HG03520 (cell line): ENCODE results near the gene KRT6C.
"Not testable (repeated sequence)": the region's sequence is repeated elsewhere in the genome, so short reads cannot be mapped to it uniquely, and the experiment has no call there.

Experiments used
- ATAC-seq: cut with Tn5 transposase; IDR thresholded peaks from one replicate; pipeline ENCODE4 v1.9.1; 2021; ENCODE audit warnings: mild to moderate bottlenecking, moderate library complexity; ENCODE audit not compliant: unreplicated experiment

The KRT6C gene

DNA sequence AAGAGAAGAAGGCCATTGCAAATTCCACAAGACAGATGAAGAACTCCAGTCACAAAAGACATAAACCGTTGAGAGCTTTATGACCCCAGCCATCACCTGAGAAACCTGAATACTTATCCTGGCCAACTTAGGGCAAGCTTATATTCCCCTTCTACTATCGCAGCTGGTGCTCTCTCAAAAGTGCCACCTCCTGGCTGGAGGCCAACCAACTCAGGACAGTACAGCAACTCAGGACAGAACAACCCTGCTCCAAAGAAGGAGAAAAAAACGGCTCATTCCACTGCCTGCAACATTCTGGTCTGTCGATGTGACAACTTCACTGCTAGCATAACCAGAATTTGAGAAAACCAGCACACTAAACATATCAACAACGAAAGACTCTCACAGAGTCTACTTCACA lies 11.9 kb downstream of the KRT6C start:
- ATAC-seq: no peak

DNA sequence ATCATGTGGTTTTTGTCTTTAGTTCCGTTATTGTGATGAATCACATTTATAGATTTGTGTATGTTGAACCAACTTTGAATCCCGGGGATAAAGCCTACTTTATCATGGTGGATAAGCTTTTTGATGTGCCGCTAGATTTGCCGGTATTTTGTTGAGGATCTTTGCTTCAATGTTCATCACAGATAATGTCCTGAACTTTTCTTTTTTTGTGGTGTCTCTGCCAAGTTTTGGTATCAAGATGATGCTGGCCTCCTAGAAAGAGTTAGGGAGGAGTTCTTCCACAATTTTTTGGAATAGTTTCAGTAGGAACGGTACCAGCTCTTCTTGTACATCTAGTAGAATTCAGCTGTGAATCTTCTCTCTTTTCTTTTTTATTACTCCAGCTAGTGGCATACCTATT lies 14.7 kb downstream of the KRT6C start:
- no peak for ATAC-seq

DNA sequence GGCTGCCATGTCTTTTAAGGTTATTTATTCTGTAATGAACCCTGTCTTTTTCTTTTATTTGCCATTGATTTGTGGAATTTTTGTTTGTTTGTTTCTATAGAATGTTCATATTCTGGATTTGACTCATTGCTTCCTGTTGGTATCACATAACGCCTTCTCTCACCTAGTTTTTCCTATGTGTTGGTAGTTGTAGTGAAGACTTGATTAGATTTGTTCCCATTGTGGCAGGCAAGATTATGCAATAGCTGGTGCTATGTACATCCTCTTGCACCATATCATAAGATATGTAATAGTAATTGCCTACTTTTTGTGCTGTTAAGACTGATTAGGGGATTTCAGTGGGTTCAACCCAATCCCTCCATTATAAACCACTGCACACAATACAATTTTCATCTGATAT lies 17.8 kb downstream of the KRT6C start:
- ATAC-seq: no peak

DNA sequence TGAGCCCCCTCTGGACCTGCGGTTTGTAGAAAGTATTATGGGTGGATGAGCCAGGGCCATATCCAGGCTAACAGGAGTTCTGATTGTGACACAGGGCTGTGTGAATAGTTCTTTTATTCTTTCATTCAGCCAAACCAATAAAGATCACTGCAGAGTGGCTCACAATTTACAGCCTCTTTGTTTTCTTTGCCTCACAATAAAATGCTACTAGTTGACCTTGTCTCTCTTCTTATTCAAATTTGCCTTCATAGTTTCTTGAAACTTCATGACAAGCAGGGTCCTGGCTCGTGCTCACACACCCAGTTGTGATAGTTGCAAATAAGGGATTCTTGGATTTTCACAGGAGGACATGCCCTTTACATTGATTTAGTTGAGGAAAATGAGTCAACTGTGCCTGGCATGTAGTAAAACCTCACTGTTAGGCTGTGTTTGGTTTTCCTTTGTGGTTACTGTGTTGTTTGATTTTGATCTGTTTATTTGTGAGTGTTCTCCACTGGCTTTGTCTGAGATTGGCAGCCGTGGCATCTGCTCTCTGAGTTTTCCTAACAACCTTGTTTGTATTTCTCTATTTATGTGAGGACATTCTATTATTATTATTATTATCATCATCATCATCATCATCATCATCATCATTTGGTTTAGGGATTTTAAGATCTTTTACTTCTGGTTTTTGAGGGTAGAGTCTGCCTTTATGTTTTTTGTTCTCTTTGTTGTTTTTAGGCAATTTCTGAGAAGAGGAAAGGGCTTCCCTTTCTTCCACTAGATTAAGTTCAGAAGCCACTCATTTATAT lies 19.0 kb downstream of the KRT6C start:
- ATAC-seq: no peak

DNA sequence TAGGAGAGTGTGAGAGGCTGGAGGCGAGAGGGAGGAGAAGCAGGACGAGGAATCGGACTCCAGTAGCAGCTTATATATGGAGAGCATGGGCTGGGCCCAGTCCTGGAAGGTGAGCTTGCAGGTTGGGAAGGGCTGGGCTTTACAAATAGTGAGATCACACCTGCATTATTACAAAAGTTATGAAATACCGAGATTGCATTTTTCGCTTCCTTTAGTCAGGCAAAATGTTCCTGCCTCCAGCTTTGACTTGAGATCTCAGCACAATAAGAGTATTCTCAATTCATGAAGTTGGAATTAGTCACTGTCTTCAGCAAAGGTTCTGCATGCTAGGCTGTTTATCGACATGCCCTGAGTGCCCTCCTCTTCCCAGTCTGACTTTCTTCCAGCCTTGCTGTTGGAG lies 21.5 kb downstream of the KRT6C start, which contains the start of gene KRT6B:
Gene KRT6B (minus strand): TSS at position 46 of the 400 bp plus-strand sequence. CDS start 68 bp downstream, outside the sequence.
- no peak for ATAC-seq

DNA sequence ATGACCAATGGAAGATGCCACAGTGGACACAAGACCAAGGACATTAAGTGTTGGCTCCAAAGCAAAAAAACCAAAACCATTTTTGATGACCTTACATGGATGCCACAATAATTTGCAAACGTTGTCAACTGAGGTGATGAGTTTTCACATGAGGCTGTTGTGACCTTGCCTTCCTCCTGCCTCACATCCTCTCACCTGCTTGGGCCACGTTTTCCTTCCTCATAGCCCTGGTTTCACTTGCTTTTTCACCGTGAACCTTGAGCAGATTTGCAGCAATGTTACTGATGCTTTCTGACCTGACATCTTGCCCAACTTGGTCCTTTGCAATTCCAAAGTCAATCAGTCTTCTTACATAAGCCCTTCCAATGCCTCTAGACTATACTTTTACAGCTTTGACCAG lies 25.4 kb downstream of the KRT6C start:
- no peak for ATAC-seq

DNA sequence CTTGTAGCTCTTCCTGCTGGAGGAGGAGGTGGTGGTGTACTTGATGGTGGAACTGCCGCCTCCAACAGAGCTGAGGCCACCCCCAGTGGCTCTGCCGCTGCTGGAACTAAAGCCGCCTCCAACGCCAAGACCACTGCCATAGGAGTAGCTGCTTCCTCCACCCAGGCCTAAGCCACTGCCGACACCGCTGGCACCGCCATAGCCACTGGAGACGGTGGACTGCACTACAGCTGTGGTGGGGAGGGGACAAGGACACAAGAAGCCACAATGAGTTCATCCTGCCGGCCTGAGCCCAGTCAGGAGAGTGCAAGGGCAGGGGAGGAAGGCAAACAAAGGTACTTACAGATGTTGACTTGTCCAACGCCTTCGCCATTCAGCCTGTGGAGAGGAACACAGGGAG lies 26.4 kb downstream of the KRT6C start:
- not testable (repeated sequence) for ATAC-seq

DNA sequence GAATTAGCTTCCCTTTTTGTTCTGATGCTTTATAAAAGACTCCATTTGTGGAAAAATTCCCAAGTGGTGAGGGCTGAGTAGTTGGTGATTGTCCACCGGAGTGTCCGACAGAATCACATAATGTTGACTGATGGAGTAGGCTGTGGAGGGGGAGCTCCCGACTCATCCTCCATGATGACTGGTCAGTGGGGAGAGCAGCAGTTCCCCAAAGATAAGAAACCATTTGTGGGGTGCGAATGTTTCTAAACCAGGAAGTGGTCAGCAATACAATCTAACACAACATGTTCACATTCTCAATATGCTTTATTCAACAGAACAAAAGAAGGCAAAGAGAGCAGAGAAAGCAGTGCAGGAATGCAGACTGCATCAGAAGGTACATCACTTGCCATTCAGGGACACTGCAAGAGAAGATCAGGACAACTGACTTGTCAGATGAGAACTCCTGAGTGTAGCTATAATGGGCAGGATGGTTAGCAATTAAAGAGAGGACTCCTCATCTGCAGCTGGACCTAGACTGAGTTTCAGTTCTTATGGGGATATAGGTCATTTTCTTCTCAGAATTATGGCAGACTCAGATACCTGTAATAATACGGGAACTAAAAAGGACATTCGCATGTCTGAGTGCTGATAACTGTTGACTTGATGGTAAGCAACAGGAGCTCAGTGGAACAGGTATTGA lies 27.1 kb downstream of the KRT6C start:
- no peak for ATAC-seq

DNA sequence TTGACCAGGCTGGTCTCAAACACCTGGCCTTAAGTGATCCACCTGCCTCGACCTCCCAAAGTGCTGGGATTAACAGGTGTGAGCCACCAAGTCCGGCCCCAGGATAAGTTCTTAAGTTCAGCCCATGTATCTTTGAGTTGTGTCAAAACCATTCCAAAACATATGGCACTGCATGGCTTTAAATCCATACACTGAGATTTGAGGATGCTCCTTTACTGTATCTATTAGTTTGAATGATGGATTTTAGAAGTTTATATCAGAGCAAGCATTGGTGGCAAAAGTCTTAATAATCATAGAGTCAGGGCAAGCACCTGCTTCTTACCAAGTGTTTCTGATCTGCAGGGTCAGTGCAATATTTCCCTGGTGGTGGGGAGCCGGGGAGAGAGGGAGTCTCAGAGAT lies 27.7 kb downstream of the KRT6C start:
- no peak for ATAC-seq

DNA sequence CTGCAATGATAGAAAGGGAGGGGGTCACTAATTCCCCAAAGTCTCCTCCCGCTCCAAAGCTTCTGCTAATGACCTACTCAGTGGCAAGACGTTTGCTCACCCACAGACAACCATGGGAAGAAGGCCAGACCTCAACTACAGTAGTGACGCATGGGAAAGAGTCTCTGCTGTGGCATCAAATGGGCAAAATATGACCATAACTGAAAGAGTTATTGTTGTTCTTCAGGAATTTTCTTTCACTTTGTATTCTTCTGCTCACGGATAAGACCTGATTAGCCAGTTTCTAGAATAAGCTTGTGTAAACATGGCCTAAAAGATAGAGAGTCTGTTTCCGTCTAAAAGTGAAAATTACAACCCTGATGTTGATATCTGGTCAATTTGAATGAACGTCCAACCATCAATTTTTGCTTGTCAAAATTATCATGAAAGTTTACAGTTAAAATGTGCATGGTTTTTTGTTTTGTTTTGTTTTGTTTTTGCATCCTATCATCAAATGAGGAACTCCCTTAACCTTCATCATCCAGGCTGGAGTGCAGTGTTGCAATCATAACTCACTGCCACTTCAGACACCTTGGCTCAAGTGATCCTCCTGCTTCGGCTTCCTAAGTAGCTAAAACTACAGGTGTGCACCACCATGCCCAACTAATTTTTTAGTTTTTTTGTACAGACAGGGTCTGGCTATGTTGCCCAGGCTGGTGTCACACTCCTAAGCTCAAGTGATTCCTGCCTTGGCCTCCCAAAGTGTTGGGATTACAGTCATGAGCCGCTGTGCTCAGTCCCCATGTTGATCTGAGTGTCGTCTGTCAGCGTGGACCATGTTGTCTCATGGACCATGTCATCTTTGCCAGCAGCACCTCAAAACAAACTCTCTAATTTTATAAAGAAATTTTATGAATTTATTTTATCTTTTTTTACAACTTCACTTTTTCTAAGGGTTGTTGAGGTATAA lies 28.7 kb downstream of the KRT6C start:
- no peak for ATAC-seq

DNA sequence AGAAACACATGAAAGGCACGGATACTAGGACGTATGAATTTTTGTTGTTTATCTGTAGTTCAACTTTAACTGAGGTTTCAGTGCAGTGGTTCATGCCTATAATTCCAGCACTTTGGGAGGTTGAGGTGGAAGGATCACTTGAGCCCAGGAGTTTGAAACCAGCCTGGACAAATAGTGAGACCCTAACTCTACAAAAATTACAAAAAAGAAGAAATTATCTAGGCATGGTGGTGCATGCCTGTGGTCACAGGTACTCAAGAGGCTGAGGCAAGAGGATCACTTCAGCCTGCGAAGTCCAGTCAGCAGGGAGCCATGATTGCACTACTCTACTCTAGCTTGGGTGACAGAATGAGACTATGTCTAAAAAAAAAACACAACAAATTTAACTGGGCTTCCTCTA lies 29.6 kb downstream of the KRT6C start:
- no peak for ATAC-seq

DNA sequence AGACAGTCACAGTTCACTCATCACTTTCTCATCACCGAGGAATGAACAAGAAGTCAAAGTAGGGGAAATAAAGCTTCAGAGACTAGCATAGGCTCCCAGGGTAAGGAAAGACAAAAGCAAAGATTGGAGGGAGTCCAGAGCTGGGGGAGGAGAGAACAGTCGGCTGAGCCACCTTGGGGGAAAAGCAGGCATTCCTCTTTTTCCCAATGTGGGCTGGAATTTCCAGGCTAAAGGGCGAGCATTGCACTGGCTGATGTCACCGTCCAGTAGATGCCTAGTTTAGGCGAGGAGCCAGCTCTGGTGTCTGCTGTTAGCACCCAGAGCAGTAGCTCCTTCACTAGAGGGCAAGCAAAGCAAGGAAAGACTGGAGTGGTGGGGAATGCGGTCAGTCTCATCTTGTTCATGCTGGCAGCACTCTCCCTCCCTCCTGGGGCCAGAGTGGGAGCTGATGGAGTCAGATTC lies 31.0 kb downstream of the KRT6C start:
- ATAC-seq: no peak

DNA sequence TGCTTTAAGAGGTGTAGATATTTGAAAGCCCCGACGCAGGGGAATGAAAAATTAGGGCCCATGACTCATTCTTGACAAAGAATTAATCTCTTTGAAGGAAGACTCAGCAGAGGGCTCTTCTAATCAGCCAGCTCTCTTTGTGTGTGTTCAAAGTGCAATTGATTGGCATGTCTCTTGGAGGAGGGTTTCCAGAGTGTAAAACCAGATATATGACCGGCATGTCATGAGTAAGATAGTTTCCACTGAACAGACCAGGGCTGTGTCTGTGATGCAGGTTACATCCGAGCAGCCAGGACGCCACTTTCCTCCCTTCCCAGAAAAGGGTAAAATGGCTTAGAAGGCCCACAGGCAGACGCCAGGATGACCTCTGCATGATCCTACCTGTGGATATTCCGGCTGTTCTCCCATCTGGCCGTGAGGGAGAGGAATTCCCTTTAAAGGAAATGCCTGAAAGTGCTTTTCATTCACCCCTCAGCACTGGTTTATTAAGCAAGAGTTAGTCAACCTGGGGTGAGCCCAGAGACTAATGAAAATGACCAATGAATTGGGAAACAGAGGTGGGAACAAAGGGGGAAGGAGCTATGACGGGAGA lies 32.2 kb downstream of the KRT6C start:
- ATAC-seq: no peak

DNA sequence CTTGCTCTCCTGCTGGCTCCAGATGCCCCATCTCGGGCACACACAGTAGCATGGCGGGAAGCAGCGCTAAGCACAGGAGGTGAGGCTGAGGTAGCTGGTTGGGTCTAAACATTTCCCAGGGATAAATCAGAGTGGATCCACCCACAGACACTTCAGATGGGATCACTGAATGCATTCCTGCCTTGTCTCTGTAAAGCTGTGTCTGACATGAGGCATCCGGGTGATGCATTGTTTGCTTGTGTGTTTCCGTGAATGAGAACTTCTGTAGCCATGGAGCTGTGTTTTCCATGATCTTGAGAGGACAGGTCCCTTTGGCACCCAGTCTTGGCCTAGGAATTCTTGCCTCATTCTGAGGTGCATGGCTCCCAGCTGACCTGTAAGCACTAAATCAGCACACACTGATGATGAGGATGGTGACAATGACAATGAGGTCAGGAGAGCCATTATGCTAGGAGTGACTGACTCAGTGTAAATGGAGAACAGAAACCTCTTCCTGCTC lies 32.7 kb downstream of the KRT6C start:
- ATAC-seq: no peak

DNA sequence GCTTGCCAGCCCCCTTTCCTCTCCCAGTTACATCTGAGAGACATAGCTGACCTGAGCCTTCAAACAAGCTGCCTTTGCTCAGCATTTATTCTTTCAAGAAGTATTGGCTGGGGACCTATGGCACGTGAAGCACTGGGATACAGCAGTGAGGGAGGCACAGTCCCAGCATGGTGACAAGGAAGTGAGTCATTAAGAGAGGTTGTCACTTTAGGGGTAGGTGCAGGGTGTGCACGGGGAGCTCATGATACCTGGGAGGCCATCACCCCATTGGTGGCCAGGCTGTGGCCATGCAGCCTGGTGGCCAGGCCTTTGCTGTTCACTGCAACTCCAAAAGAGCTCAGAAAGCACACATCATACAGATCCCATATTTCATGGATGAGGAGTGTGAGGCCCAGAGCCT lies 33.8 kb downstream of the KRT6C start:
- ATAC-seq: no peak

DNA sequence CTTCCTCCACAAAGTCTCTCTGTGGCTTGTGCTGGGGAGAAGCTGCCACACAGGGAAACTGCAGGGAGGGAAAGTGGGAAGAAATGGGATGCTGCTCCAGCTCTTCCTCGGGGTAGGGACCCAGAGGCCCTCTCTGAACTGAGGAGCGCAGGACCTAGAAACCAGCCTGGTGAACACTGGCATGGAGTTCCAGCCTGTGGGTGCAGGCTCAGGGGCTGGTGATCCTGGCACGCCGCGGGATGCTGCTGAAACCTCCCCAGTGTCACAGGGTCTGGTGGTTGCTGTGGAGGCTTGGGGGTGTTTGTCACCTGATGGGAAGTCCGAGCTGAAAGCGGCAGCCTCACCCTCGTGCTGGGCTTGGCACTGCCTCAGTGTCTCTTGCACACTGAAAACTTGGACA lies 34.2 kb downstream of the KRT6C start:
- no peak for ATAC-seq

DNA sequence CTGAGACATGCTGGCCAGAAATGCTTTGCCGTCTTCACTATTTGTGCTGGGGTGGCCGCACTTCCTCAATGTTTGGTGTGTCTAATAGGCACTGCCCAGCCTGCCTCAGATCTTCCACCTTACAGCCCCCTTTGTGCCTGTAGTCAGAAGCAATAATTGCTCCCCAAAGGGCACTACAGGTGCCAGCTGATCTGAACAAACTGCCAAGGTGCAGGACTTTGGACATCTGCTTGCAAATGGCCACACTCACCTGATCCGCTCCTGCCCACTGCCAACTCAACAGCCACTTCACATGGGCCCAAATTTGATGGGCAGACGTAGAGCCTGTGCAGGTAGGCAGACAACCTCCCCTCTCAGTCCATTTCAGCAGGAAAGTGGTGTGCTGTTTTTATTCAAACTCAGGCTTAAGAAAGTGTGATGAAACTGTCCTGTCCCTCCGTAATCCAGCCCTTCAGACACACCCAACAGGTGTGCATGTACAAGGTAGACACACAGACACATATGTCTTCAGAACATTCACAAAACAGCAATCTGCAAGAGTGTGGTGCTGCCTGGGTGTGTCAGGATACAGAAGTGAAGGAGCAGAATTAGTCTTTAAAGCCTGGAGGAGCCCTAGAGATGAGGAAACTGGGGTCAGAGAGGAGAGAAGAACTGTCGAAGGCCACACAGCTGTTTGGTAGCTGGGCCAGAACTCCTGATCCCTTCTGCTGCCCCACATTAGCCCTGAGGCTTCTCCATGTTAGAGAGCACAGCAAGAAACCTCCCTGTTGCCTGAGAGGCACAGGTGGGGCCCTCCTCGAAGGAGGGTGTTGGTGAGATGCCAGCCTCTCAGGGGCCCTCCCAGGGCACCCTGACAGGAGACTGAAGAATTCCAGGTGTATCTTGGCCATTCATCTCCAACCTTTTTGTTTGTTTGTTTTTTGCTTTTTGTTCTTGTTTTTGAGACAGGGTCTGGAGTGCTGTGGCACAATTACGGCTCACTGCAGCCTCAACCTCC lies 35.0 kb downstream of the KRT6C start:
- ATAC-seq: no peak

DNA sequence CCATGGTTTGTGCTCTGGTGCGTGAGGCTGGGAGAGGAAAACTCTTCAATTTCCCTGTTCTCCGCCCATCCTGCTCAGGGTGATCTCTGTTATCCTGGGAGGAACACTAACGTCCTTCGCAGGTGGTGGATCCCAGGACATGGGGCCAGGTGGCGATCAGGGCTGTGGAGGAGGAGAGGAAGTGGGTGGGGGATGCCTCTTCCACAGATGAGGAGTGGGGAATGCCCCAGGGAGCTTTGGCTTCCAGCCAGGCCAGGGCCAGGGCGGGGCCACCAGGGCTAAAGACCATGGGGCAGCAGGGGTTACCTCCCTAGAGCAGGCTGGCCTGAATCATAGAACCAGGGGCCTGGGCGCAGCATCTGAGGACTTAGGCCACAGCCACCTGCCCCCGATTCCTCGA lies 36.1 kb downstream of the KRT6C start:
- ATAC-seq: no peak

DNA sequence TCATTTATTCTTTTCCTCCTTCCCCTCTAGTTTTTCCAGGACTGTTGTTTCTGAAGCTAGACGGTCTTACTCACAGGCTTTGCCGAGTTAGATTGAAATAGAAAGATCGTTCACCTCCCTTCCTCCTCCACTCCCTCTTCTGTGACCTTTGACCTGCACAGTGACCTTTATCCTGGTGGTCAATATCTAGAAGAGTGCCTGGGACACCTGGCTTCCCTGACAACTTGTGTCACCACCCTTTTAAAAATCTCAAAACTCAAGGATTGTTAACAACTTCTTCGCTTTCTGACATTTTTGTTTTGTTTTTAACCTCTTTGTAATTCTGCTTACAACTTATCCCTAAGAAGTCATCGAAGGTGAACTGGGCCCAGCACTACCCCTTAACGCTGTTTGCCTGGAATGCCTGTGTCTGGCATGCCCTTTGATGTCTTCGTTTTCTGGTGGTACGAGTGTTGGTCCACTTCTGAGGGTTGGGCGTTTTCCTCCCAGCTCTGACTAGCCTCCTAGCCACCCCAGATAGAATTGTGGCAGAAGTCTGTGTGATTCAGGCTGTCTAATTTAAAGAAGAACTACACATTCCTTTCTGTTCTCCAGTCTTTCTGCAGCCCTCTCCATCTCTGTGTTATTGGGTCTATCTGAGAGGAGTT lies 36.7 kb downstream of the KRT6C start:
- no peak for ATAC-seq
